Pancreas (tissue), 10 donors: ENCODE data around the gene STH. TPM values are rescaled to one million over a fixed set of nuclear protein-coding genes. Genes with fewer than 3 reads are reported as not detected.

ENCODE experiments used
- ATAC-seq, 4 donors: fragments of 200-7000 bp; cut with Tn5 transposase; one replicate each; pipeline versions ENCODE4 v1.8.0 to v1.9.1; 2020; ENCODE audit warnings: mild to moderate bottlenecking in 4 of 4, moderate library complexity in 4 of 4
- DNase-seq, 6 donors: peaks; one replicate each; pipeline ENCODE4 v3.0.0-alpha.2; 2020
- FAIRE-seq: peaks from 2 replicates; lab custom pipeline; 2012; peaks lifted over from hg19 to GRCh38; lab: Jason Lieb, UNC
- H3K27ac ChIP-seq, 4 donors: fragments of 200-600 bp; sonication (generic); 1 replicate in 3 of 4; 2 replicates in 1 of 4; pipeline versions ENCODE4 v1.5.0 to v1.8.0; 2020
- H3K27me3 ChIP-seq, 4 donors: fragments of 200-600 bp; one replicate each; pipeline ENCODE4 v1.8.0; 2021
- H3K36me3 ChIP-seq, 3 donors: fragments of 200-600 bp; sonication (generic) in 1 of 3; one replicate each; pipeline versions ENCODE4 v1.5.0 to v1.8.0; 2020 to 2021
- H3K4me1 ChIP-seq, 3 donors: fragments of 200-600 bp; one replicate each; pipeline ENCODE4 v1.8.0; 2021
- H3K4me3 ChIP-seq, 4 donors: fragments of 200-600 bp; sonication (generic) in 2 of 4; one replicate each; pipeline versions ENCODE4 v1.5.0 to v1.8.0; 2020 to 2021
- H3K9me3 ChIP-seq, 4 donors: fragments of 200-600 bp; one replicate each; pipeline ENCODE4 v1.8.0; 2021
- WGBS, 2 donors: extraction: QIAGEN DNeasy Blood & Tissue Kit; methylation state at CpG; one replicate each; pipeline ENCODE4 v1.1.7; 2013; 5-methylcytosine and 5-hydroxymethylcytosine counted together
- intact Hi-C, 3 donors: fragments of 100-400 bp; cut with DNase I; formaldehyde crosslinking; loops; one replicate each; pipeline versions ENCODE4 v1.11.1 to v1.14.2; 2022
- polyA plus RNA-seq, 2 donors: library from polyadenylated mRNA; stranded (reverse); fragments of 200-250 nt; gene quantifications; one replicate each; pipeline ENCODE4 v1.2.3, GENCODE V29; 2013
- total RNA-seq, 6 donors: library from RNA; stranded (reverse); fragmentation: NEBNext Ultra II Directional in 4 of 6; extraction: Animal tissue kit (Norgen Biotek cat#: 25700) in 4 of 6; gene quantifications; one replicate each; pipeline versions ENCODE4 v1.2.1 to v1.2.4, GENCODE V29; 2021 to 2023
- TF ChIP-seq, protein P1 (sequence below), 4 donors: fragments of 200-600 bp; sonication (generic) in 3 of 4; IDR thresholded peaks; one replicate each; pipeline versions ENCODE4 v1.5.0 to v1.8.0; 2021; ENCODE audit warnings: antibody characterized with exemption in 4 of 4
- donor health status: healthy with polysubstance abuse.
- donor health status: DM: no; HTN: no; CAD: no; lungs with moderate emphysema.
- donor health status: DM: no; HTN: no; CAD: no.
- donor health status: control.
- donor health status: control.
- donor health status: Bipolar disorder and iron deficiency.
- donor health status: DM: yes; HTN: yes; CAD: no.
- donor health status: DM: no; HTN: no; CAD: no.
- donor health status: DM: no; HTN: no; CAD: no.
- donor health status: DM: yes; HTN: yes; CAD: no.

The STH gene, protein sequence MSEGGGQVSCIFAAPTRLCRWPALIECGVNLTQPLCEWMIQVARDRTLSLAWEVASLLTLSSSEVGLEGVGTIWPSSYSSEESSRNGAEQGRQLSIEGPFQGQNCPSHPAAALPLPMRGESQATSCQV
- total RNA-seq (not detected), polyA plus RNA-seq (not detected)

DNA sequence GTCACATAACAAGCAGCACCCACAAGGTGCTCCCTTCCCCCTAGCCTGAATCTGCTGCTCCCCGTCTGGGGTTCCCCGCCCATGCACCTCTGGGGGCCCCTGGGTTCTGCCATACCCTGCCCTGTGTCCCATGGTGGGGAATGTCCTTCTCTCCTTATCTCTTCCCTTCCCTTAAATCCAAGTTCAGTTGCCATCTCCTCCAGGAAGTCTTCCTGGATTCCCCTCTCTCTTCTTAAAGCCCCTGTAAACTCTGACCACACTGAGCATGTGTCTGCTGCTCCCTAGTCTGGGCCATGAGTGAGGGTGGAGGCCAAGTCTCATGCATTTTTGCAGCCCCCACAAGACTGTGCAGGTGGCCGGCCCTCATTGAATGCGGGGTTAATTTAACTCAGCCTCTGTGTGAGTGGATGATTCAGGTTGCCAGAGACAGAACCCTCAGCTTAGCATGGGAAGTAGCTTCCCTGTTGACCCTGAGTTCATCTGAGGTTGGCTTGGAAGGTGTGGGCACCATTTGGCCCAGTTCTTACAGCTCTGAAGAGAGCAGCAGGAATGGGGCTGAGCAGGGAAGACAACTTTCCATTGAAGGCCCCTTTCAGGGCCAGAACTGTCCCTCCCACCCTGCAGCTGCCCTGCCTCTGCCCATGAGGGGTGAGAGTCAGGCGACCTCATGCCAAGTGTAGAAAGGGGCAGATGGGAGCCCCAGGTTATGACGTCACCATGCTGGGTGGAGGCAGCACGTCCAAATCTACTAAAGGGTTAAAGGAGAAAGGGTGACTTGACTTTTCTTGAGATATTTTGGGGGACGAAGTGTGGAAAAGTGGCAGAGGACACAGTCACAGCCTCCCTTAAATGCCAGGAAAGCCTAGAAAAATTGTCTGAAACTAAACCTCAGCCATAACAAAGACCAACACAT, at the start of gene STH:
TSS of gene STH (plus strand) at position 264 of the 913 bp plus-strand sequence. CDS start at position 294, 30 bp downstream.
- peaks cover 10 to 13% (median 12%) of the 10 kb centered on the region in 3 donors for H3K4me1 ChIP-seq
- H3K27me3 ChIP-seq: no peaks in the 10 kb centered on the region
- no peaks in the 10 kb centered on the region for H3K9me3 ChIP-seq
- WGBS, 2 donors: 84 to 90% methylated on average over 8 of the region's 8 CpGs
- ATAC-seq: no peak
- intact Hi-C loops: no loop called here
- no peak within 1 kb of the TSS for H3K27ac ChIP-seq
- TF ChIP-seq, protein P1, sequence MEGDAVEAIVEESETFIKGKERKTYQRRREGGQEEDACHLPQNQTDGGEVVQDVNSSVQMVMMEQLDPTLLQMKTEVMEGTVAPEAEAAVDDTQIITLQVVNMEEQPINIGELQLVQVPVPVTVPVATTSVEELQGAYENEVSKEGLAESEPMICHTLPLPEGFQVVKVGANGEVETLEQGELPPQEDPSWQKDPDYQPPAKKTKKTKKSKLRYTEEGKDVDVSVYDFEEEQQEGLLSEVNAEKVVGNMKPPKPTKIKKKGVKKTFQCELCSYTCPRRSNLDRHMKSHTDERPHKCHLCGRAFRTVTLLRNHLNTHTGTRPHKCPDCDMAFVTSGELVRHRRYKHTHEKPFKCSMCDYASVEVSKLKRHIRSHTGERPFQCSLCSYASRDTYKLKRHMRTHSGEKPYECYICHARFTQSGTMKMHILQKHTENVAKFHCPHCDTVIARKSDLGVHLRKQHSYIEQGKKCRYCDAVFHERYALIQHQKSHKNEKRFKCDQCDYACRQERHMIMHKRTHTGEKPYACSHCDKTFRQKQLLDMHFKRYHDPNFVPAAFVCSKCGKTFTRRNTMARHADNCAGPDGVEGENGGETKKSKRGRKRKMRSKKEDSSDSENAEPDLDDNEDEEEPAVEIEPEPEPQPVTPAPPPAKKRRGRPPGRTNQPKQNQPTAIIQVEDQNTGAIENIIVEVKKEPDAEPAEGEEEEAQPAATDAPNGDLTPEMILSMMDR (IDR thresholded peaks at IDR 0.05): no peak
- no peaks in the 10 kb centered on the region for H3K36me3 ChIP-seq
- DNase-seq: peak in 1 of 6 donors; percentile 33
- H3K4me3 ChIP-seq: no peak within 1 kb of the TSS
- no peak for FAIRE-seq

DNA sequence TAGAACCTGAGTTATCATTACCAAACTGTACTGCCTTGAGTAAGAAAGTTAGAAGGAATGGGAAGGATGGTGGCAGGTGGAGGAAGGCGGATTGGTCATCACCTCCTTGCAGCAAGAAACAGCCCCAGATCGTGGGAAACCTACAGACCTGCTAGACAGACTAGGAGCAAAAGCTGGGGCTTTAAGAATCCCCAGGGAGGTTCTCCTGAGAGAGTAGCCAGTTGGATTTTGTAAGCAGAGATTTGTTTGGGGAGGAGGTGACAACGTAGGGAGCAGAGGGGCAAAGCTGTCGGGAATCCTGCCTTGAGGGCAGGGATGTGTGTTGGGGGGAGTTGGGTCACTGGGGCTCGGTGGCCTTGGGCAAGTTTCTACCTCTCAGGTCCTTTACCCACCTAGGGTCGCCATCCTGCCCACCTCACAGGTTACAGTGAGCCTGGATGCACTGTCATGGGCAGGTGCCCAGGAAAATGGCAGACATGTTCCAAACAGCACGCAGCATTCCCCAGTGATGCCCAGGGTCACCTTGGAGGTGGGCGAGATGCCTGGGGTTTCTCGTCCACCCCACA, 49.2 kb upstream of the STH start:
- TF ChIP-seq, protein P1 (IDR thresholded peaks at IDR 0.05): no peak

DNA sequence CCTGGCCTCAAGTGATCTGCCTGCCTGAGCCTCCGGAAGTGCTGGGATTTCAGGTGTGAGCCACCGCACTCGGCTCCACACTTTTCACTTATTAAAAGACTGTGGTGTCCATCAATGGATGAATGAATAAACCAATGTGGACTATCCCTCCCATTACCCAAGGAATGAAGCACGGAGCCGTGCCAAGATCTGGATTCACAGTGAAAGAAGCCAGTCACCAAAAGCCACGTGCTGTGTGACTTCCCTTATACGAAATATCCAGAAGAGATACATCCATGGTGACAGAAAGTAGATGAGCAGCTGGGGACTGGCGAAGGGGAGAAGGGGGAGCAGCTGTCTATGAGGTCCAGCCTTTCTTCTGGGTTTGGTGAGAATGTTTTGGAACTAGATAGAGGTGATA, 48.2 kb upstream of the STH start:
- H3K4me3 ChIP-seq: no peak overlapping the region
- 69 to 77% methylated on average over 8 of the region's 8 CpGs for WGBS, 2 donors
- TF ChIP-seq, protein P1 (IDR thresholded peaks at IDR 0.05): no peak
- FAIRE-seq: no peak
- no peak overlapping the region for H3K27ac ChIP-seq
- H3K27me3 ChIP-seq: no peaks in the 10 kb centered on the region
- no peaks in the 10 kb centered on the region for H3K9me3 ChIP-seq
- ATAC-seq: no peak
- intact Hi-C loops: no loop called here
- DNase-seq: no peak
- H3K4me1 ChIP-seq: no peaks in the 10 kb centered on the region
- H3K36me3 ChIP-seq: no peaks in the 10 kb centered on the region

More for the DNA sequence above, 49.2 kb upstream of the STH start:
- Histone ChIP-seq H3K27ac (no peak overlapping the region), H3K27me3 (no peaks in the 10 kb centered on the region), H3K36me3 (no peaks in the 10 kb centered on the region), H3K9me3 (no peaks in the 10 kb centered on the region), H3K4me1 (no peaks in the 10 kb centered on the region), H3K4me3 (no peak overlapping the region)
- 62 to 67% methylated on average over 9 of the region's 9 CpGs for WGBS, 2 donors
- DNase-seq: no peak
- FAIRE-seq: no peak
- intact Hi-C loops: no loop called here
- ATAC-seq: no peak

DNA sequence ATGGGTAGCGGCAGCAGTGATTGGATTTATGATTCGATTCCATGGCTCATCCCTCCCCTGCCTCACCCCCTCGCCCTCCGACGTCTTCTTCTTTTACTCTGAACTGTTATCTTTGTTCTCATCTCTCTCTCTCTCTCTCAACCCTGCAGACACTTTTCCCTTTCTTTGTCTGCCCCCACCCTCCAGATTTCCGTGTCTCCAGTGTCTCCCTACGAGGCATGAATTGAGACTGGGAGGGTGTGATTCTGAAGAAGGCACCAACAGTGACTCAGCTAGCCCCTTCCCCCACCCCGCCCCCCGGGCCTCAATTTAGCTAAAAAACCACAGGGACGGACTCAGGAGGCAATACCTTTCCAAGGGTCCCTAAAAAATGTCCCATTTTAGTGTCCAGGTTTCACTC, 47.6 kb upstream of the STH start:
- WGBS, 2 donors: 55 to 58% methylated on average over 10 of the region's 10 CpGs
- DNase-seq (peak in 1 of 6 donors; percentile 2), FAIRE-seq (no peak), ATAC-seq (no peak)
- Histone ChIP-seq H3K36me3 (no peaks in the 10 kb centered on the region), H3K9me3 (no peaks in the 10 kb centered on the region), H3K4me3 (no peak overlapping the region), H3K4me1 (no peaks in the 10 kb centered on the region), H3K27me3 (no peaks in the 10 kb centered on the region), H3K27ac (no peak overlapping the region)
- TF ChIP-seq, protein P1 (IDR thresholded peaks at IDR 0.05): no peak
- intact Hi-C loops: no loop called here
